HG03442 (cell line): ENCODE data around the gene FBN2.
"Not testable (repeated sequence)": the region's sequence is repeated elsewhere in the genome, so short reads cannot be mapped to it uniquely, and the experiment has no call there.

Experiments used
- ATAC-seq: cut with Tn5 transposase; IDR thresholded peaks from one replicate; pipeline ENCODE4 v1.9.1; 2021; ENCODE audit warnings: mild to moderate bottlenecking, moderate library complexity; ENCODE audit not compliant: unreplicated experiment

The FBN2 gene

DNA sequence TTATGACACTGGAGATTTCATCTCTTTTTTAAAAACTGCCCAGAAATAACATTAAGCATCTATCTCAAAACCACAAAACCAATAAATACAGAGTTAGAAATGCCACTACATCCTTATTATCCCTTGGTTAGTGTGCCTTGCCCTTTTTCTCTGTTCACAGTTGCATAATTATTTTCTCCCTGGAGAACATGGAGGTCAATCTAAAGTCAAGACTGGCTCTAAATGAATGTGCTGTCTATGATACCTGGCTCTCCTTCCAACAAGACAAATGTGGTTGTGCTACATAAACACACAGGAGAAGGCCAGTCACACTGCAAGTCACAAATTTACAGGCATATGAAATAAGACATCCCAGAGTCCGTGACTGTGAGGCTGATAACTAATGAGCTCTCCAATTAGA, 2.8 kb downstream of the FBN2 start:
- ATAC-seq, result no peak

DNA sequence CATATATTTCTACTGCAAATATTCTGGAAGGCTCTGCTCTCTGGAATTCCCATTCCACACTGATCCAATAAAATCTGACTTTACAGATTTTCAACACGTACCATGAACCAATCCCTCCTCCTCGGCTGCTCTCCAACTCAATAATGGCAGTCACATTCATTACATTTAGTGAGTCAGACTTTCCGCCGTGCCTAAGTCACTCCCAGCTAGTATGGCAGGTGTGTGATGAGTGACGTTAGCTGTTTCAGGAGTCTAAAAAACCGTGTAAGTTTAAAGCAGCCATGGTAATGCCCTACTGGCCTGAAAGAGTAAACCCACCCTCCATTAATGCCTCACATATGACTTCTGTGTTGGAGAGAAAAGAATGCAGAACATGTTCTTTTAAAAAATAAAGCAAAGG, 3.3 kb downstream of the FBN2 start:
- ATAC-seq, result no peak

DNA sequence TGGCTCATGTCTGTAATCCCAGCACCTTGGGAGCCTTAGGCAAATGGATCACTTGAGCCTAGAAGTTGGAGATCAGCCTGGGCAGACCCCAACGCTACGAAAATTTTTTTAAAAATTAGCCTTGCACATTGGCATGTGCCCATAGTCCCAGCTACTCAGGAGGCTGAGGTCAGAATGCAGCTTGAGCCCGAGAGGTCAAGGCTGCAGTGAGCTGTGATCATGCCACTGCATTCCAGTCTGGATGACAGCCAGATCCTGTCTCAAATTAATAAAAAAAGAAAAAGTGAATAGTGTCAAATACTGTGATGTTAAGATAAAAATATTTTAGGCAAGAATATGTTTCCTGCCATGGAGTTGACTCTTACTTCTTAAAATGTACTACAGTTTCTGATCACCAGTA, 5.3 kb downstream of the FBN2 start:
- ATAC-seq, result no peak

DNA sequence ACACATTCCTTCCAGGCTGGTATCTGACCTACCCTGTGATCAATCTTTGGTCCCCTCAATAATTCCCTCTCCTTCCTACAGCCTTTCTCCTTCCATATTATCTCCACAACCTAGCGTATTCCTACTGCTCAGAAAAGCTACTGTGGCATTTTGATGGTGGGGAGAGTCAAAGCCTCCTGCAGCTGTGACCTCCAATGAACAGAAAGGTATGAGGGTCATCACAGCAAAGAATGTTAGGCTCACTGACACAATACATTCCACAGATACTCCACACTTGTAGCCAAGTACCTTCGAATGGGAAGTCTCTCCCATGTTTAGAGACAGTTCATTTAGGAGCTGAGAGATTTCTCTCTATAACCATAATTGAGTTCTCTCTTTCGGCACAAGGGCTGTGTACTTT, 5.9 kb downstream of the FBN2 start:
- ATAC-seq, result no peak

DNA sequence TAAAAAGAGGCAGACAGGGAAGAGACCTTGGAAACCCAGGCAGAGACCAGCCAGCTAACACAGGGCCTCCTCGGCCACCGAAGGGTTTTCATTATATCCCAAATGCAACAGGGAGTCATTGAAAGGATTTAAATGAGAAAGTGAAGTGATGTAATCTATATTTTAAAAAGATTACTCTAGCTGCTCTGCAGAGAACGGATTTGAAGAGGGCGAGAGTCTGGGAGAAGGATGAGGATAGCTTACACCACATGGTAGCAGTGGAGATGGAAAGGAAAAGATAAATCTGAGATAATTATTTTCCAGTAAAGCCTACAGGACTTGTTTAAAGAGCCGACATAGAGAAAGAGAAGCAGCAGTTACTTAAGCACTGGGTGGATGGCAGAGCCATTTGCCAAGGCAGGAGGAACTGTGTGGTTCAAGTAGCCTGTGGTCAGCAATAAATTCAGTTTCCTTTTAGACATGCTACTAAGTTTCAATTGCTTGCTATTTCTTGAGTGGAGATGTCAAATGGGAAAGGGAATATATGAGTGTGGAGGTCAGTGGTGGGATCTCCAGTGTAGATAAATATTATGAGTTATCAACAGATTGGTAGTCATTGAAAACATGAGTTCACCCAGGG, 9.3 kb downstream of the FBN2 start:
- ATAC-seq, result no peak

GRCh38 chr5:128528126-128528525, 9.9 kb downstream of the FBN2 start:
- no peak for ATAC-seq

DNA sequence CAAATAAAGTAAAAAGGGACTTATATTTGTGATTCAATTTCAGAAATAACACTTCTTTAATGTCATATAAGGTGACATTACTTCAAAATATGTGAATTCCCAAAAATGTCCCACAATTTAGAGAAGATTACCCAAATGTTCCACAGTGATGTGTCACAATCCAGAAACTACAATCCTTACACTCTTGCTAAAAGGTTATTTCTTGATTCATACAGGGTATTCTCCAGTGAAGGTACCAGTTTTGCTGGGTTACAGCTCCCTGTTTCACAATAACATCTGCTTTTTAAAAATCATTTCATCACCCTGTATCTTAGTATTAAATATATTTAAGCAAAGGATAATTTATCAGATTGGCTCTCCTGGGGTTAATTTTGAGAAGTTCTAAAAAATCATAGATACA, 11.0 kb downstream of the FBN2 start:
- ATAC-seq, result no peak

DNA sequence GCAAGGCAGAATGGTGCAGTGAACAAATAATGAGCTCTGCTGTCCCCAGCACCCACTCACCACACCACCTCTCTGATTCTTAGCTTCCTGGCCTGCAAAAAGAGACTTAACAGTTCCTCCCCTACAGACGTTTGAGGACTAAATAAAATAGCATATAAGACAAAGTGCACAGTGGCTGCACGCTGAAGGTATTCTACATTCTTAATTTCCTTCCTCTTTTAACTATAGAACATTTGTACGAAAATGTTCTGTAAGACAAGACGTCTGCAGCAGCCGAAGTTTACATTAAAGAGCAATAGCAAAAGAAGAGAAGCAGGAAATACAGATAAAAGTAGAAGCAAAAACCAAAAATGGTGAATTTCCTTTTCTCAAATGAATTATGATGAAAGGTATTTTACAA, 15.7 kb downstream of the FBN2 start:
- ATAC-seq, result no peak

GRCh38 chr5:128519827-128520226, 18.2 kb downstream of the FBN2 start:
- ATAC-seq, result no peak

DNA sequence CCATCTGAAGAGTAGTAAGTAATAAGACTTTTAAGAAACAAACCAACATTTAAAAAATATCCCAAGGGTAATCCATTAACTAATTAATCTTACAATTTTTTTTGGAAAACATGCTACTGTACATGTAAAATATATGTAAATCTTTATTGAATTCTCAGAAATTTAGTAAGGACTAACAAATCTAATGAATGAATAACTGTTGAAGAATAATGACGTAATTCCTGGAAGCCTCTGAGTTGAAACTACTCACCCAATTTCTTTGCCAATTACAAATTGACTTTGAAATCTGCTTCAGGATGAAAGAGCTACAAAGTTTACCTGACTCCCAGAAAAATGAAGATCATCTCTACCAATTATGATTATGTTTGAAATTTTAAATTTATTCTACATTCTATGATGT, 21.1 kb downstream of the FBN2 start:
- ATAC-seq, result no peak

- ATAC-seq, result no peak
These were observed 24.2 kb downstream of the FBN2 start for GRCh38 chr5:128513806-128514205.

GRCh38 chr5:128512894-128513293, 25.2 kb downstream of the FBN2 start:
- no peak for ATAC-seq

DNA sequence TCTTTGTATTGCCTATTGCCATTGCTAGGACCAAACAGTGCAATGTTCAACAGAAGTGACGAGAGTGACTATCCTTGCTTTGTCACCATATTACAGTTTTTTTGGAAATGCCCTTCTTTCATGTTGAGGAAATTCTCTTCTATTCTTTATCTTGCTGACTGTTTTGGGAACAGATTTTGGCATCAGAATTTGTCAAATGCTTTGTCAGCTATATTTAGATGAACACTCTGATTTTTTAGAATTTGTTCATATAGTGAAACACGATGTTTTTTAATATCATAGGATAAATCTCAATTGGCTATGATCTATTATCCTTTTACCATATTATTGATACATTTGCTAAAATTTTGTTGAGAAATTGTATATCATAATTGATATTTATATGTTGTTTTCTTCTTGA, 31.4 kb downstream of the FBN2 start:
- no peak for ATAC-seq

GRCh38 chr5:128503727-128504126, 34.3 kb downstream of the FBN2 start:
- ATAC-seq, result not testable (repeated sequence)

- ATAC-seq, result no peak
These were observed 39.1 kb downstream of the FBN2 start for GRCh38 chr5:128498844-128499455.

GRCh38 chr5:128494516-128494915, 43.5 kb downstream of the FBN2 start:
- no peak for ATAC-seq

DNA sequence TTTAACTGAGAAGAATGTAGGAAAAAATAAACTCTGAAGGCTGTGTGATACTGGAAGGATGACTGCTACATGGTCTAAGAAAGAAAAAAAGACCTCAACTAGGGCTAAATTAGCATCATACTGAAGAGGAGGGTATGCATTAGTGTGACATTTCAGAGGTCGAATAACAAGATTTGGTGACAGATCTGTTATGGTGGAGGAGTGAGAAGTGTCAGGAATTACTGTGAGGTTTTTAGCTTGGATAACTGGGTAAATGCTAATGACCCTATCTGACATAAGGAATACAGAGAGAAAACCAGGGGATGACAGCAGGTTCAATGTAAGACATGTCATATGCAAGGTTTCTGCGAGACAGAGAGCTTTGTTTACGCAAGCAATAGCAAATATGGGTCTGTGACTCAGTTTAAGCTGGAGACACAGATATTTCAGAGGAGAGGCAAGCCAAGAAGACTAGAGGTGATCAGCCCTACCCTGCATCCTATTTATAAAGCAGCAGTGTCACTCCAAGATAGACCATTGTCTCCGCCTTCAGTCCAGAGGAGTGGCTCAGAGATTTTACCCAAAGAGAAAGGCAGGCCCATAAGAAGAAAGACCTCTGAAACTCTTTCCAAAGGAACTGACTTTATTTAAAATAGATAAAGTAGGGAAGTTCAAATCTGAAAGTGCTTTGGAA, 44.3 kb downstream of the FBN2 start:
- no peak for ATAC-seq

- ATAC-seq, result no peak
These were observed 46.8 kb downstream of the FBN2 start for GRCh38 chr5:128491291-128491690.

- ATAC-seq, result no peak
These were observed 47.3 kb downstream of the FBN2 start for GRCh38 chr5:128490761-128491160.

DNA sequence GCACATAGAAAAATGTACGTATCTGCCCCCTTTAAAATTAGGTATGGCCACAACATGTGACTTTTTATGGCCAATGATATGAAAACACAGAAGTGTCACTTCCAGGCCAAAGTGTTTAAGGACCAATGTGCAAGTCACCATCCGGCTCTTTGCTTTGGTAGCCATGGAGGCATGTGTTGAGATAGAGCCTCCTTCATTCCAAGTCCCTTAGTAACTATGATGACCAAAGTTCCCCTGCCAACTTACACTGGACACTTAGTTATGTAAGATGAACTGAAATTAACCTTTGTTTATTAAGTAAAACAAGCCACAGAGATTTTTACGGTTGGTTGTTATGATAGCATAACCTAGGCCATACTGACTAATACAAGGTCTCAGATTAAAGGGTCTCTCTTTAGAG, 51.0 kb downstream of the FBN2 start:
- ATAC-seq, result no peak

GRCh38 chr5:128483738-128484137, 54.3 kb downstream of the FBN2 start:
- no peak for ATAC-seq

GRCh38 chr5:128480906-128481633, 57.0 kb downstream of the FBN2 start:
- ATAC-seq, result no peak
